Activated B cell treated with CpG ODN at 0.5 μM for 24 hours (primary cell): ENCODE data around the gene AKT1S1. TPM values are rescaled to one million over a fixed set of nuclear protein-coding genes. Genes with fewer than 3 reads are reported as not detected.

ENCODE experiments used
- ATAC-seq: fragments of 200-7000 bp; cut with Tn5 transposase; one replicate; pipeline ENCODE4 v1.10.0; 2021; ENCODE audit warnings: low read depth, mild to moderate bottlenecking, moderate library complexity
- CTCF ChIA-PET: fragments of 350-600 bp; sonication (Branson Sonifier 250); formaldehyde crosslinking; loops from one replicate; lab custom pipeline; 2021; ENCODE audit warnings: antibody characterized with exemption; lab: Charles Lee
- POLR2A ChIA-PET: fragments of 350-600 bp; sonication (Branson Sonifier 250); formaldehyde crosslinking; loops from one replicate; lab custom pipeline; 2021; ENCODE audit warnings: antibody characterized with exemption; lab: Charles Lee
- DNase-seq: peaks from one replicate; pipeline ENCODE4 v3.0.0; 2022
- H3K27ac Mint-ChIP-seq: one replicate; pipeline ENCODE4 v1.8.0; 2020; ENCODE audit warnings: mixed read lengths
- H3K27me3 Mint-ChIP-seq: one replicate; pipeline ENCODE4 v1.8.0; 2021; ENCODE audit warnings: mixed read lengths
- H3K36me3 Mint-ChIP-seq: one replicate; pipeline ENCODE4 v1.8.0; 2021; ENCODE audit warnings: low read depth, mixed read lengths
- H3K4me1 Mint-ChIP-seq: one replicate; pipeline ENCODE4 v1.8.0; 2021; ENCODE audit warnings: mixed read lengths
- H3K4me3 Mint-ChIP-seq: one replicate; pipeline ENCODE4 v1.8.0; 2020; ENCODE audit warnings: mild to moderate bottlenecking, mixed read lengths
- H3K9me3 Mint-ChIP-seq: one replicate; pipeline ENCODE4 v1.8.0; 2020; ENCODE audit warnings: mixed read lengths
- CTCF ChIP-seq: fragments of 200-600 bp; IDR thresholded peaks from one replicate; pipeline ENCODE4 v1.8.0; 2022; ENCODE audit warnings: antibody characterized with exemption, mild to moderate bottlenecking
- intact Hi-C: fragments of 100-400 bp; cut with micrococcal nuclease; formaldehyde crosslinking; loops from one replicate; pipeline ENCODE4 v1.15.1; 2024
- total RNA-seq: library from RNA; stranded (reverse); gene quantifications from 2 replicates; pipeline ENCODE4 v1.2.3, GENCODE V29; 2022

Gene AKT1S1
- total RNA-seq, 1 donor from 2014 or later, result 28.7 TPM

GRCh38 chr19:49894879-49895565, 17.9 kb upstream of the AKT1S1 start:
- Mint-ChIP-seq H3K27me3 (no peaks in the 10 kb centered on the region), H3K27ac (peak overlapping the region; percentile 65), H3K36me3 (peaks cover 8% of the 10 kb centered on the region), H3K9me3 (no peaks in the 10 kb centered on the region), H3K4me1 (peaks cover 70% of the 10 kb centered on the region), H3K4me3 (peak overlapping the region; percentile 87)
- ATAC-seq, result no peak
- CTCF ChIA-PET, result interaction anchor here (1.4 kb wide), 1 partner anchor 19 kb away, joined by 4 read pairs; no protein-coding TSS in a partner anchor
- no peak for DNase-seq
- TF ChIP-seq CTCF, result no peak
- intact Hi-C loops, result loop anchor here (10.0 kb wide), 1 partner anchor 560 kb away; the partner anchor contains the start of gene CD37
- POLR2A ChIA-PET, result interaction anchor here (0.8 to 11.5 kb wide), 7 partner anchors 17 to 128 kb away, joined by 3 to 317 read pairs (median 14); partner anchors contain the start of genes AKT1S1, AP2A1, ATF5 and NUP62

- H3K27ac Mint-ChIP-seq, result no peak overlapping the region
- no peak for TF ChIP-seq CTCF
- intact Hi-C loops, result loop anchor here (10.0 kb wide), 1 partner anchor 559 kb away; the partner anchor contains the start of gene CD37
Observed at GRCh38 chr19:49894011-49894664, 17.0 kb upstream of the AKT1S1 start.

GRCh38 chr19:49892716-49893115, 15.6 kb upstream of the AKT1S1 start:
- peak overlapping the region; percentile 35 for H3K27ac Mint-ChIP-seq
- ATAC-seq (no peak), DNase-seq (no peak)
- intact Hi-C loops, result loop anchor here (10.0 kb wide), 1 partner anchor 558 kb away; the partner anchor contains the start of gene CD37
- no peaks in the 10 kb centered on the region for H3K27me3 Mint-ChIP-seq
- H3K4me3 Mint-ChIP-seq, result no peak overlapping the region
- peaks cover 70% of the 10 kb centered on the region for H3K4me1 Mint-ChIP-seq
- CTCF ChIA-PET, result interaction anchor here (1.0 kb wide), 1 partner anchor 16 kb away, joined by 3 read pairs; the partner anchor contains the start of gene AKT1S1
- no peak for TF ChIP-seq CTCF
- POLR2A ChIA-PET, result interaction anchor here (2.5 to 11.5 kb wide), 3 partner anchors 16 to 39 kb away, joined by 14 to 317 read pairs (median 229); partner anchors contain the start of genes AKT1S1, ATF5, NUP62 and TBC1D17
- H3K9me3 Mint-ChIP-seq, result no peaks in the 10 kb centered on the region
- H3K36me3 Mint-ChIP-seq, result peaks cover 8% of the 10 kb centered on the region

More at GRCh38 chr19:49894011-49894664, 17.0 kb upstream of the AKT1S1 start:
- no peaks in the 10 kb centered on the region for H3K9me3 Mint-ChIP-seq
- H3K4me1 Mint-ChIP-seq, result peaks cover 74% of the 10 kb centered on the region
- peaks cover 8% of the 10 kb centered on the region for H3K36me3 Mint-ChIP-seq
- H3K27me3 Mint-ChIP-seq, result no peaks in the 10 kb centered on the region
- ChIA-PET CTCF (no interaction called here), POLR2A (interaction anchor here (0.7 to 11.5 kb wide), 7 partner anchors 15 to 490 kb away, joined by 5 to 317 read pairs (median 9); partner anchors contain the start of genes AKT1S1, ATF5, NUP62 and POLD1)
- DNase-seq (no peak), ATAC-seq (no peak)
- no peak overlapping the region for H3K4me3 Mint-ChIP-seq

- ChIA-PET CTCF (interaction anchor here (1.3 kb wide), 1 partner anchor 24 kb away, joined by 3 read pairs; no protein-coding TSS in a partner anchor), POLR2A (interaction anchor here (0.6 to 11.5 kb wide), 4 partner anchors 14 to 1438 kb away, joined by 5 to 317 read pairs (median 121); partner anchors contain the start of genes AKT1S1, ATF5, NUP62 and TBC1D17)
- Mint-ChIP-seq H3K9me3 (no peaks in the 10 kb centered on the region), H3K36me3 (peaks cover 9% of the 10 kb centered on the region), H3K4me3 (peak overlapping the region; percentile 44), H3K27ac (no peak overlapping the region), H3K4me1 (peaks cover 57% of the 10 kb centered on the region), H3K27me3 (no peaks in the 10 kb centered on the region)
- DNase-seq (no peak), ATAC-seq (no peak)
- no peak for TF ChIP-seq CTCF
- intact Hi-C loops, result loop anchor here (10.0 kb wide), 1 partner anchor 557 kb away; the partner anchor contains the start of gene CD37
Observed at GRCh38 chr19:49891393-49891792, 14.2 kb upstream of the AKT1S1 start.
